Regular cardiac myocyte (primary cell): Measurements from ENCODE around the gene HBE1. TPM values are rescaled to one million over a fixed set of nuclear protein-coding genes. Genes with fewer than 3 reads are reported as not detected.

Experiments used
- total RNA-seq: library from RNA; depleted of rRNA; stranded (reverse); fragments of >200 nt; gene quantifications from 2 replicates; pipeline ENCODE4 v1.2.3, GENCODE V29; 2014

HBE1 gene
- total RNA-seq: not detected in 2 replicates

DNA sequence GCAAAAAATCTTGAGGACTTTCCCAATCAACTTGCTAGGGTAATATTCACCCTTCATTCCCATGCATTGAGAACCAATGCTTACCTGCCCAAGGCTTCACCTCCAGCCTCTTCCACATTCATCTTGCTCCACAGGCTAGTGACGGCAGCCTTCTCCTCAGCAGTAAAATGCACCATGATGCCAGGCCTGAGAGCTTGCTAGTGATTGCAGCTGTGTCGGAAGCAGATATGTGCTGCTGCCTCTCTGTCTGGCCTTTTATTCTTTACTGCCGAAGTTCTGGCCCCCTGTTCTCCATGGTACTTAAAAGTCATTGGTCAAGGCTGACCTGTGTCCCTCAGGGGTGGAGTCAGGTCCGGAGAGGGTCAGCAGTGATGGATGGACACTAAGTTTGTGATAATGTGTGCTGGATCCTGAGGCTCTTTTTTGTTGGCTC, at the start of gene HBE1:
Gene HBE1 (minus strand): TSS at position 231 of the 433 bp plus-strand sequence. CDS start 55 bp downstream, at position 176.

DNA sequence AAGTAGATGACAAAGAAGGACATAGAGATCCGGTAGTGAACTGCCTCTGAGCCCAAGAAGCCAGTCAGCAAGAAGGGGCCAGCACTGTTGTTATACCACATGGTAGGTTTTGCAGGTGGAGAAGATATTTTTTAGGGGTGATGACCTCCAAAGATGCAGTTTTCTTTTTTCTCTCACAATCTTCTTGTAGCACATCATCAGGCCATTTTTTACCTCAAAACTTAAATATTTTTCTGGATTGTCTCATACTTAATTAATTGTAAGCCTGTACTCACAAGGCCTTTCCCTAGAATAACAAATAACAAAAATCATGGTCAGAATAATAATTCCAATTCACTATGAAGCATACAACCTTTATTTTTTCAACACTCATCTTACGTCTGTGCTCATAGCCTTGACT, 32.1 kb upstream of the HBE1 start, which contains the start of gene OR51B4:
Gene OR51B4 (minus strand): TSS at position 101 of the 400 bp plus-strand sequence. CDS start 0 bp downstream, at position 101.

DNA sequence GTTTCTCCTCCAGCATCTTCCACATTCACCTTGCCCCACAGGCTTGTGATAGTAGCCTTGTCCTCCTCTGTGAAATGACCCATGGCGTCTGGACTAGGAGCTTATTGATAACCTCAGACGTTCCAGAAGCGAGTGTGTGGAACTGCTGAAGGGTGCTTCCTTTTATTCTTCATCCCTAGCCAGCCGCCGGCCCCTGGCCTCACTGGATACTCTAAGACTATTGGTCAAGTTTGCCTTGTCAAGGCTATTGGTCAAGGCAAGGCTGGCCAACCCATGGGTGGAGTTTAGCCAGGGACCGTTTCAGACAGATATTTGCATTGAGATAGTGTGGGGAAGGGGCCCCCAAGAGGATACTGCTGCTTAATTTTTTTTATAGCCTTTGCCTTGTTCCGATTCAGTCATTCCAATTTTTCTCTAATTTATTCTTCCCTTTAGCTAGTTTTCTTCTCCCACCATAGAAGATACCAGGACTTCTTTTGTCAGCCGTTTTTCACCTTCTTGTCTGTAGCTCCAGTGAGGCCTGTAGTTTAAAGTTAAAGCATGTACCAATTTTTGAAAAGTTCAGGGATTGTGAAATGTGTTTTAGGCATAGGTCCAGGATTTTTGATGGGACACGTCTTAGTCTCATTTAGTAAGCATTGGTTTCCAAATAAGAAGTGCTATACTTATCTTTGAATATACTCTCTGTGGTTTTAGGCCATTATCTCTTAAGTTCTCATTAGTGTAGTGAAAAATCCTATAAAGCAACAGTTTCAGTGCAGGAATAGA, 14.9 kb downstream of the HBE1 start, which contains the start of gene HBG2:
Gene HBG2 (minus strand): TSS at position 136 of the 768 bp plus-strand sequence. CDS start 53 bp downstream, at position 83.

DNA sequence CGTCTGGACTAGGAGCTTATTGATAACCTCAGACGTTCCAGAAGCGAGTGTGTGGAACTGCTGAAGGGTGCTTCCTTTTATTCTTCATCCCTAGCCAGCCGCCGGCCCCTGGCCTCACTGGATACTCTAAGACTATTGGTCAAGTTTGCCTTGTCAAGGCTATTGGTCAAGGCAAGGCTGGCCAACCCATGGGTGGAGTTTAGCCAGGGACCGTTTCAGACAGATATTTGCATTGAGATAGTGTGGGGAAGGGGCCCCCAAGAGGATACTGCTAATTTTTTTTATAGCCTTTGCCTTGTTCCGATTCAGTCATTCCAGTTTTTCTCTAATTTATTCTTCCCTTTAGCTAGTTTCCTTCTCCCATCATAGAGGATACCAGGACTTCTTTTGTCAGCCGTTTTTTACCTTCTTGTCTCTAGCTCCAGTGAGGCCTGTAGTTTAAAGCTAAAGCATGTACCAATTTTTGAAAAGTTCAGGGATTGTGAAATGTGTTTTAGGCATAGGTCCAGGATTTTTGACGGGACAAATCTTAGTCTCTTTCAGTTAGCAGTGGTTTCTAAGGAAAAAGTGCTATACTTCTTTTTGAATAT, 19.8 kb downstream of the HBE1 start, which contains the start of gene HBG1:
Gene HBG1 (minus strand): TSS at position 51 of the 590 bp plus-strand sequence. CDS start 53 bp downstream, outside the sequence.

DNA sequence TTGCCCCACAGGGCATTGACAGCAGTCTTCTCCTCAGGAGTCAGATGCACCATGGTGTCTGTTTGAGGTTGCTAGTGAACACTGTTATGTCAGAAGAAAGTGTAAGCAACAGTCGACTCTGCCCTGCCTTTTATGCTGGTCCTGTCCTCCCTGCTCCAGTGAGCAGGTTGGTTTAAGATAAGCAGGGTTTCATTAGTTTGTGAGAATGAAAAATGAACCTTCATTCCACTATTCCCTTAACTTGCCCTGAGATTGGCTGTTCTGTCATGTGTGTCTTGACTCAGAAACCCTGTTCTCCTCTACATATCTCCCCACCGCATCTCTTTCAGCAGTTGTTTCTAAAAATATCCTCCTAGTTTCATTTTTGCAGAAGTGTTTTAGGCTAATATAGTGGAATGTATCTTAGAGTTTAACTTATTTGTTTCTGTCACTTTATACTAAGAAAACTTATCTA, 35.3 kb downstream of the HBE1 start, which contains the start of gene HBD:
Gene HBD (minus strand): TSS at position 103 of the 454 bp plus-strand sequence. CDS start 50 bp downstream, at position 53.

DNA sequence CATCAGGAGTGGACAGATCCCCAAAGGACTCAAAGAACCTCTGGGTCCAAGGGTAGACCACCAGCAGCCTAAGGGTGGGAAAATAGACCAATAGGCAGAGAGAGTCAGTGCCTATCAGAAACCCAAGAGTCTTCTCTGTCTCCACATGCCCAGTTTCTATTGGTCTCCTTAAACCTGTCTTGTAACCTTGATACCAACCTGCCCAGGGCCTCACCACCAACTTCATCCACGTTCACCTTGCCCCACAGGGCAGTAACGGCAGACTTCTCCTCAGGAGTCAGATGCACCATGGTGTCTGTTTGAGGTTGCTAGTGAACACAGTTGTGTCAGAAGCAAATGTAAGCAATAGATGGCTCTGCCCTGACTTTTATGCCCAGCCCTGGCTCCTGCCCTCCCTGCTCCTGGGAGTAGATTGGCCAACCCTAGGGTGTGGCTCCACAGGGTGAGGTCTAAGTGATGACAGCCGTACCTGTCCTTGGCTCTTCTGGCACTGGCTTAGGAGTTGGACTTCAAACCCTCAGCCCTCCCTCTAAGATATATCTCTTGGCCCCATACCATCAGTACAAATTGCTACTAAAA, 42.9 kb downstream of the HBE1 start, which contains the start of gene HBB:
Gene HBB (minus strand): TSS at position 340 of the 579 bp plus-strand sequence. CDS start 50 bp downstream, at position 290.

Other genes starting within 250 kb of the HBE1 start
- not detected in 2 replicates for gene OR52J3, start 223.4 kb downstream of the HBE1 start, total RNA-seq
- not detected in 2 replicates for gene OR52E2, start 210.3 kb downstream of the HBE1 start, total RNA-seq
- gene OR52E1, start 200.4 kb downstream of the HBE1 start, total RNA-seq: not detected in 2 replicates
- not detected in 2 replicates for gene OR52A5, start 131.6 kb downstream of the HBE1 start, total RNA-seq
- gene OR52A1, start 115.2 kb downstream of the HBE1 start, total RNA-seq: not detected in 2 replicates
- not detected in 2 replicates for gene OR51V1, start 69.3 kb downstream of the HBE1 start, total RNA-seq
- gene HBB, start 42.9 kb downstream of the HBE1 start, total RNA-seq: not detected in 2 replicates
- 0.19 TPM in 1 of 2 replicates, not detected in the other for gene HBD, start 35.5 kb downstream of the HBE1 start, total RNA-seq
- not detected in 2 replicates for gene HBG1, start 20.1 kb downstream of the HBE1 start, total RNA-seq
- not detected in 2 replicates for gene HBG2, start 15.2 kb downstream of the HBE1 start, total RNA-seq
- not detected in 2 replicates for gene OR51B4, start 32.0 kb upstream of the HBE1 start, total RNA-seq
- 0.28 TPM in 1 of 2 replicates, not detected in the other for gene OR51B2, start 54.4 kb upstream of the HBE1 start, total RNA-seq
- 0.28 TPM in 1 of 2 replicates, not detected in the other for gene OR51B5, start 73.6 kb upstream of the HBE1 start, total RNA-seq
- gene OR51B6, start 81.6 kb upstream of the HBE1 start, total RNA-seq: not detected in 2 replicates
- not detected in 2 replicates for gene OR51M1, start 113.9 kb upstream of the HBE1 start, total RNA-seq
- gene OR51Q1, start 152.2 kb upstream of the HBE1 start, total RNA-seq: not detected in 2 replicates
- gene OR51I1, start 171.6 kb upstream of the HBE1 start, total RNA-seq: 0.28 TPM in 1 of 2 replicates, not detected in the other
- not detected in 2 replicates for gene OR51I2, start 179.4 kb upstream of the HBE1 start, total RNA-seq
- gene OR52D1, start 218.7 kb upstream of the HBE1 start, total RNA-seq: not detected in 2 replicates
- not detected in 2 replicates for gene UBQLN3, start 240.0 kb upstream of the HBE1 start, total RNA-seq
- gene UBQLNL, start 246.8 kb upstream of the HBE1 start, total RNA-seq: under 0.01 TPM in 1 of 2 replicates, not detected in the other